ENCODE results near the gene EZR.

EZR gene

DNA sequence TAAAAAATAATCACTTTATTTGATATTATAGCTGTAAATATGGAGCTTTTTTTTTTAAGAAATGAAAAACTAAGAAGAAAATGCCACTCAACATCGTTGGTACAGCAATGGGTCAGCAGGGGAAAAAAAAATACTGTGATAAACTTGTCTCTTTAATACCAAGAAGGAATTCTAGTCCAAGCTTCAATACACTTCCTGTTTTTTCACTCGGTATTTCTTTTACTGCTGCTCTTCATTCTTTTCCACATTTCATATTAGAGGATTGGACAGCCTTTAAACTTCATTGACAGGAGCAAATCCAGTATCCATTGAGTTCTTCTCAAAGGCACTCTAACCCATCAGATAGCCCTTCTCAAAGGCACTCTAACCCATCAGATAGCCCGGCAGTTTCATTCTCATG is 22.2 kb upstream of the EZR start:
- no peaks in the 10 kb centered on the region for H3K36me3 ChIP-seq (ENCODE audit: control insufficient read depth in 2 of 2, insufficient read depth in 1 of 2, low read length in 2 of 2)
- no peak overlapping the region for H3K27ac ChIP-seq (ENCODE audit: extremely low read depth, low read depth, low read length)
- ChIA-PET CTCF (interaction anchor here (0.6 to 1.0 kb wide), 3 partner anchors 9 to 66 kb away, joined by 3 to 5 read pairs (median 4); no protein-coding TSS in a partner anchor), POLR2A (no interaction called here)
- H3K4me1 ChIP-seq (ENCODE audit: control insufficient read depth, insufficient read depth, low read length), result no peaks in the 10 kb centered on the region
- no peak for TF ChIP-seq ZNF335 (tag by site-specific recombination; conservative IDR thresholded peaks at IDR 0.05)
- TF ChIP-seq ZNF449 (tag by site-specific recombination; IDR thresholded peaks at IDR 0.05), result no peak
- no peak for TF ChIP-seq ZNF561 (tag by site-specific recombination; IDR thresholded peaks at IDR 0.05; ENCODE audit: borderline replicate concordance)
- TF ChIP-seq ZNF112 (tag by site-specific recombination; IDR thresholded peaks at IDR 0.05), result no peak
- TF ChIP-seq ZNF660 (tag by site-specific recombination; IDR thresholded peaks at IDR 0.05), result no peak
- TF ChIP-seq ZNF501 (tag by site-specific recombination; IDR thresholded peaks at IDR 0.05), result no peak
- no peak overlapping the region for H3K4me3 ChIP-seq (ENCODE audit: low read depth, low read length)
- no peaks in the 10 kb centered on the region for H3K9me3 ChIP-seq (ENCODE audit: control insufficient read depth, insufficient read depth, low read depth, low read length)

- POLR2A ChIA-PET, result interaction anchor here (0.5 to 1.2 kb wide), 3 partner anchors 13 to 82 kb away, joined by 3 to 5 read pairs (median 4); no protein-coding TSS in a partner anchor
- Histone ChIP-seq H3K4me1 (ENCODE audit: control insufficient read depth, insufficient read depth, low read length) (no peaks in the 10 kb centered on the region), H3K4me3 (ENCODE audit: low read depth, low read length) (no peak overlapping the region), H3K27ac (ENCODE audit: extremely low read depth, low read depth, low read length) (no peak overlapping the region), H3K36me3 (ENCODE audit: control insufficient read depth in 2 of 2, insufficient read depth in 1 of 2, low read length in 2 of 2) (no peaks in the 10 kb centered on the region), H3K9me3 (ENCODE audit: control insufficient read depth, insufficient read depth, low read depth, low read length) (no peaks in the 10 kb centered on the region)
- no peak for TF ChIP-seq ZNF704 (tag by site-specific recombination; IDR thresholded peaks at IDR 0.05)
- TF ChIP-seq, protein P1, sequence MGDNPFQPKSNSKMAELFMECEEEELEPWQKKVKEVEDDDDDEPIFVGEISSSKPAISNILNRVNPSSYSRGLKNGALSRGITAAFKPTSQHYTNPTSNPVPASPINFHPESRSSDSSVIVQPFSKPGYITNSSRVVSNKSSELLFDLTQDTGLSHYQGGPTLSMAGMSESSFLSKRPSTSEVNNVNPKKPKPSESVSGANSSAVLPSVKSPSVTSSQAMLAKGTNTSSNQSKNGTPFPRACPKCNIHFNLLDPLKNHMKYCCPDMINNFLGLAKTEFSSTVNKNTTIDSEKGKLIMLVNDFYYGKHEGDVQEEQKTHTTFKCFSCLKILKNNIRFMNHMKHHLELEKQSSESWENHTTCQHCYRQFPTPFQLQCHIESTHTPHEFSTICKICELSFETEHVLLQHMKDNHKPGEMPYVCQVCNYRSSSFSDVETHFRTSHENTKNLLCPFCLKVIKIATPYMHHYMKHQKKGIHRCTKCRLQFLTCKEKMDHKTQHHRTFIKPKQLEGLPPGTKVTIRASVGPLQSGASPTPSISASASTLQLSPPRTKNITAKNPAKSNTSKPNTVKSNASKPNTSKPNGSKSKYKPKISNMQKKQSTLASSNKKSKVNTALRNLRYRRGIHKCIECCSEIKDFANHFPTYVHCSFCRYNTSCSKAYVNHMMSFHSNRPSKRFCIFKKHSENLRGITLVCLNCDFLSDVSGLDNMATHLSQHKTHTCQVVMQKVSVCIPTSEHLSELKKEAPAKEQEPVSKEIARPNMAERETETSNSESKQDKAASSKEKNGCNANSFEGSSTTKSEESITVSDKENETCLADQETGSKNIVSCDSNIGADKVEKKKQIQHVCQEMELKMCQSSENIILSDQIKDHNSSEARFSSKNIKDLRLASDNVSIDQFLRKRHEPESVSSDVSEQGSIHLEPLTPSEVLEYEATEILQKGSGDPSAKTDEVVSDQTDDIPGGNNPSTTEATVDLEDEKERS (tag by site-specific recombination; IDR thresholded peaks at IDR 0.05), result no peak
- TF ChIP-seq ZNF558 (tag by site-specific recombination; IDR thresholded peaks at IDR 0.05), result no peak
- TF ChIP-seq ZNF112 (tag by site-specific recombination; IDR thresholded peaks at IDR 0.05), result no peak
- no peak for TF ChIP-seq ZNF621 (tag by site-specific recombination; IDR thresholded peaks at IDR 0.05)
- CTCF ChIA-PET, result interaction anchor here (1.0 kb wide), 2 partner anchors 8 to 201 kb away, joined by 4 to 7 read pairs; no protein-coding TSS in a partner anchor
Measured at GRCh38 chr6:158840465-158840864, 21.3 kb upstream of the EZR start.

GRCh38 chr6:158839796-158840195 is 20.6 kb upstream of the EZR start:
- Histone ChIP-seq H3K4me3 (ENCODE audit: low read depth, low read length) (no peak overlapping the region), H3K36me3 (ENCODE audit: control insufficient read depth in 2 of 2, insufficient read depth in 1 of 2, low read length in 2 of 2) (no peaks in the 10 kb centered on the region), H3K27ac (ENCODE audit: extremely low read depth, low read depth, low read length) (no peak overlapping the region), H3K4me1 (ENCODE audit: control insufficient read depth, insufficient read depth, low read length) (no peaks in the 10 kb centered on the region), H3K9me3 (ENCODE audit: control insufficient read depth, insufficient read depth, low read depth, low read length) (no peaks in the 10 kb centered on the region)
- TF ChIP-seq ZNF571 (tag by site-specific recombination; IDR thresholded peaks at IDR 0.05), result no peak
- TF ChIP-seq, protein P2, sequence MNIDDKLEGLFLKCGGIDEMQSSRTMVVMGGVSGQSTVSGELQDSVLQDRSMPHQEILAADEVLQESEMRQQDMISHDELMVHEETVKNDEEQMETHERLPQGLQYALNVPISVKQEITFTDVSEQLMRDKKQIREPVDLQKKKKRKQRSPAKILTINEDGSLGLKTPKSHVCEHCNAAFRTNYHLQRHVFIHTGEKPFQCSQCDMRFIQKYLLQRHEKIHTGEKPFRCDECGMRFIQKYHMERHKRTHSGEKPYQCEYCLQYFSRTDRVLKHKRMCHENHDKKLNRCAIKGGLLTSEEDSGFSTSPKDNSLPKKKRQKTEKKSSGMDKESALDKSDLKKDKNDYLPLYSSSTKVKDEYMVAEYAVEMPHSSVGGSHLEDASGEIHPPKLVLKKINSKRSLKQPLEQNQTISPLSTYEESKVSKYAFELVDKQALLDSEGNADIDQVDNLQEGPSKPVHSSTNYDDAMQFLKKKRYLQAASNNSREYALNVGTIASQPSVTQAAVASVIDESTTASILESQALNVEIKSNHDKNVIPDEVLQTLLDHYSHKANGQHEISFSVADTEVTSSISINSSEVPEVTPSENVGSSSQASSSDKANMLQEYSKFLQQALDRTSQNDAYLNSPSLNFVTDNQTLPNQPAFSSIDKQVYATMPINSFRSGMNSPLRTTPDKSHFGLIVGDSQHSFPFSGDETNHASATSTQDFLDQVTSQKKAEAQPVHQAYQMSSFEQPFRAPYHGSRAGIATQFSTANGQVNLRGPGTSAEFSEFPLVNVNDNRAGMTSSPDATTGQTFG (tag by site-specific recombination; IDR thresholded peaks at IDR 0.05; ENCODE audit: borderline replicate concordance), result no peak
- no peak for TF ChIP-seq ZBTB48 (tag by site-specific recombination; IDR thresholded peaks at IDR 0.05)
- ChIA-PET CTCF (interaction anchor here (1.0 kb wide), 1 partner anchor 202 kb away, joined by 7 read pairs; no protein-coding TSS in a partner anchor), POLR2A (interaction anchor here (0.5 to 1.2 kb wide), 3 partner anchors 14 to 81 kb away, joined by 3 to 5 read pairs (median 4); no protein-coding TSS in a partner anchor)

Data from HEK293 (cell line).